Measurements from ENCODE around the gene ZFTA. TPM values are rescaled to one million over a fixed set of nuclear protein-coding genes. Genes with fewer than 3 reads are reported as not detected.

Gene ZFTA
- polyA plus RNA-seq, 1 donor from 2014 or later: 82.5 TPM

GRCh38 chr11:63793161-63793560 is 24.6 kb upstream of the ZFTA start:
- H4K20me1 ChIP-seq (ENCODE audit: insufficient read depth): no peaks in the 10 kb centered on the region
- H3K9me2 ChIP-seq (ENCODE audit: insufficient read depth, low read length): no peaks in the 10 kb centered on the region
- H3K4me3 ChIP-seq (ENCODE audit: low read length): no peak overlapping the region
- no peaks in the 10 kb centered on the region for H3K36me3 ChIP-seq (ENCODE audit: insufficient read depth, low read length)
- H3K4me2 ChIP-seq (ENCODE audit: low read length): no peak overlapping the region
- H2AFZ ChIP-seq (ENCODE audit: low read depth, low read length): no peak overlapping the region
- H3K27me3 ChIP-seq (ENCODE audit: insufficient read depth, low read depth, low read length): no peaks in the 10 kb centered on the region
- H3F3A ChIP-seq (ENCODE audit: insufficient read depth, low read length, poor library complexity, severe bottlenecking): no peaks in the 10 kb centered on the region
- H3K9me3 ChIP-seq (ENCODE audit: low read length): peaks cover 6% of the 10 kb centered on the region
- no peak for TF ChIP-seq EP300 (conservative IDR thresholded peaks at IDR 0.05; ENCODE audit: poor library complexity, severe bottlenecking)
- TF ChIP-seq REST (IDR thresholded peaks at IDR 0.05; ENCODE audit: borderline replicate concordance): no peak
- TF ChIP-seq MXI1 (conservative IDR thresholded peaks at IDR 0.05; ENCODE audit: poor library complexity, severe bottlenecking): no peak
- no peak overlapping the region for H3K9ac ChIP-seq (ENCODE audit: low read length)
- no peaks in the 10 kb centered on the region for H3K79me2 ChIP-seq (replicated peaks; ENCODE audit: insufficient read depth, low read length)
- H3K27ac ChIP-seq (ENCODE audit: low read length): no peak overlapping the region

- Histone ChIP-seq H3K27ac (ENCODE audit: low read length) (no peak overlapping the region), H3K4me3 (ENCODE audit: low read length) (no peak overlapping the region), H3K36me3 (ENCODE audit: insufficient read depth, low read length) (no peaks in the 10 kb centered on the region), H3F3A (ENCODE audit: insufficient read depth, low read length, poor library complexity, severe bottlenecking) (no peaks in the 10 kb centered on the region), H2AFZ (ENCODE audit: low read depth, low read length) (no peak overlapping the region), H4K20me1 (ENCODE audit: insufficient read depth) (no peaks in the 10 kb centered on the region), H3K9me2 (ENCODE audit: insufficient read depth, low read length) (no peaks in the 10 kb centered on the region), H3K27me3 (ENCODE audit: insufficient read depth, low read depth, low read length) (no peaks in the 10 kb centered on the region), H3K9ac (ENCODE audit: low read length) (no peak overlapping the region), H3K79me2 (replicated peaks; ENCODE audit: insufficient read depth, low read length) (no peaks in the 10 kb centered on the region), H3K9me3 (ENCODE audit: low read length) (peaks cover under 1% of the 10 kb centered on the region), H3K4me2 (ENCODE audit: low read length) (no peak overlapping the region)
- TF ChIP-seq, protein P1, sequence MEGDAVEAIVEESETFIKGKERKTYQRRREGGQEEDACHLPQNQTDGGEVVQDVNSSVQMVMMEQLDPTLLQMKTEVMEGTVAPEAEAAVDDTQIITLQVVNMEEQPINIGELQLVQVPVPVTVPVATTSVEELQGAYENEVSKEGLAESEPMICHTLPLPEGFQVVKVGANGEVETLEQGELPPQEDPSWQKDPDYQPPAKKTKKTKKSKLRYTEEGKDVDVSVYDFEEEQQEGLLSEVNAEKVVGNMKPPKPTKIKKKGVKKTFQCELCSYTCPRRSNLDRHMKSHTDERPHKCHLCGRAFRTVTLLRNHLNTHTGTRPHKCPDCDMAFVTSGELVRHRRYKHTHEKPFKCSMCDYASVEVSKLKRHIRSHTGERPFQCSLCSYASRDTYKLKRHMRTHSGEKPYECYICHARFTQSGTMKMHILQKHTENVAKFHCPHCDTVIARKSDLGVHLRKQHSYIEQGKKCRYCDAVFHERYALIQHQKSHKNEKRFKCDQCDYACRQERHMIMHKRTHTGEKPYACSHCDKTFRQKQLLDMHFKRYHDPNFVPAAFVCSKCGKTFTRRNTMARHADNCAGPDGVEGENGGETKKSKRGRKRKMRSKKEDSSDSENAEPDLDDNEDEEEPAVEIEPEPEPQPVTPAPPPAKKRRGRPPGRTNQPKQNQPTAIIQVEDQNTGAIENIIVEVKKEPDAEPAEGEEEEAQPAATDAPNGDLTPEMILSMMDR (IDR thresholded peaks at IDR 0.05; ENCODE audit: poor library complexity, severe bottlenecking): no peak
- no peak for TF ChIP-seq MXI1 (conservative IDR thresholded peaks at IDR 0.05; ENCODE audit: poor library complexity, severe bottlenecking)
- TF ChIP-seq RAD21 (conservative IDR thresholded peaks at IDR 0.05): no peak
- no peak for TF ChIP-seq EZH2 (IDR thresholded peaks at IDR 0.05; ENCODE audit: borderline replicate concordance, insufficient read depth, low read length, poor library complexity, severe bottlenecking)
- no peak for TF ChIP-seq TAF1 (IDR thresholded peaks at IDR 0.05; ENCODE audit: low read depth)
- no peak for TF ChIP-seq SMC3 (conservative IDR thresholded peaks at IDR 0.05; ENCODE audit: poor library complexity)
- no peak for TF ChIP-seq POLR2AphosphoS5 (IDR thresholded peaks at IDR 0.05)
- no peak for TF ChIP-seq REST (IDR thresholded peaks at IDR 0.05; ENCODE audit: borderline replicate concordance)
- no peak for TF ChIP-seq EP300 (conservative IDR thresholded peaks at IDR 0.05; ENCODE audit: poor library complexity, severe bottlenecking)
Measured at GRCh38 chr11:63791495-63792167, 23.1 kb upstream of the ZFTA start.
